NB4 (cell line): Measurements from ENCODE around the gene KRTAP4-3.

ENCODE experiments used
- DNase-seq: peaks from one replicate; pipeline ENCODE4 v3.0.0; 2010; ENCODE audit warnings: low read depth
- H3K4me3 ChIP-seq: one replicate; pipeline ENCODE4 v1.5.1; 2011; ENCODE audit warnings: mild to moderate bottlenecking, low read depth, low read length, moderate library complexity
- CTCF ChIP-seq: IDR thresholded peaks from one replicate; pipeline ENCODE4 v1.5.1; 2012; ENCODE audit warnings: low read depth, low read length
- MAX ChIP-seq: IDR thresholded peaks from 2 replicates; pipeline ENCODE4 v1.6.1; 2011; ENCODE audit warnings: low read depth, low read length
- MYC ChIP-seq: IDR thresholded peaks from 2 replicates; pipeline ENCODE4 v1.6.1; 2011; ENCODE audit warnings: low read depth, low read length
- POLR2A ChIP-seq: IDR thresholded peaks from 2 replicates; pipeline ENCODE4 v1.6.1; 2011; ENCODE audit warnings: mild to moderate bottlenecking; ENCODE audit not compliant: insufficient read length; ENCODE audit errors: extremely low read depth

KRTAP4-3 gene

GRCh38 chr17:41168121-41168520, at the start of gene KRTAP4-3:
TSS of gene KRTAP4-3 (minus strand) at chr17:41168221. CDS start at chr17:41168172, 49 bp downstream.
- H3K4me3 ChIP-seq: no peak within 1 kb of the TSS
- no peak for TF ChIP-seq POLR2A
- TF ChIP-seq MYC: no peak
- no peak for TF ChIP-seq CTCF
- TF ChIP-seq MAX: no peak
- DNase-seq: no peak

GRCh38 chr17:41215681-41216080, 47.7 kb upstream of the KRTAP4-3 start:
- DNase-seq: no peak
- H3K4me3 ChIP-seq: no peak overlapping the region

GRCh38 chr17:41212524-41213169, 44.6 kb upstream of the KRTAP4-3 start:
- DNase-seq: peak; percentile 1
- TF ChIP-seq CTCF (no peak), MAX (no peak), POLR2A (no peak), MYC (no peak)
- H3K4me3 ChIP-seq: no peak overlapping the region

More at GRCh38 chr17:41215681-41216080, 47.7 kb upstream of the KRTAP4-3 start:
- no peak for TF ChIP-seq CTCF
- no peak for TF ChIP-seq MYC
- TF ChIP-seq MAX: no peak

- no peak for DNase-seq
- no peak overlapping the region for H3K4me3 ChIP-seq
- no peak for TF ChIP-seq MYC
Measured at GRCh38 chr17:41211845-41212466, 43.9 kb upstream of the KRTAP4-3 start.

GRCh38 chr17:41199421-41200078, 31.5 kb upstream of the KRTAP4-3 start:
- DNase-seq: no peak
- no peak for TF ChIP-seq POLR2A
- TF ChIP-seq MYC: no peak
- TF ChIP-seq CTCF: no peak
- no peak for TF ChIP-seq MAX
- H3K4me3 ChIP-seq: no peak overlapping the region

GRCh38 chr17:41196068-41196467, 28.0 kb upstream of the KRTAP4-3 start:
- H3K4me3 ChIP-seq: no peak overlapping the region
- TF ChIP-seq CTCF (no peak), POLR2A (no peak), MYC (no peak), MAX (no peak)
- DNase-seq: no peak
